LNCaP clone FGC (cell line): ENCODE measurements around the gene MAPRE2.
"Not testable (repeated sequence)": the region's sequence is repeated elsewhere in the genome, so short reads cannot be mapped to it uniquely, and the experiment has no call there.

Experiments used
- DNase-seq: peaks from one replicate; pipeline ENCODE4 v3.0.0-alpha.2; 2011; ENCODE audit warnings: low read depth
- H3K4me3 ChIP-seq: 2 replicates; pipeline ENCODE4 v1.5.1; 2011; ENCODE audit warnings: mild to moderate bottlenecking, low read depth, low read length, control low read depth
- TF ChIP-seq, protein P1 (sequence below): IDR thresholded peaks from 2 replicates; pipeline ENCODE4 v1.5.1; 2012; ENCODE audit warnings: mild to moderate bottlenecking; ENCODE audit not compliant: control insufficient read depth, insufficient read depth; ENCODE audit errors: extremely low read depth

MAPRE2 gene

GRCh38 chr18:35107216-35107615 lies 66.0 kb downstream of the MAPRE2 start:
- no peak overlapping the region for H3K4me3 ChIP-seq
- TF ChIP-seq, protein P1, sequence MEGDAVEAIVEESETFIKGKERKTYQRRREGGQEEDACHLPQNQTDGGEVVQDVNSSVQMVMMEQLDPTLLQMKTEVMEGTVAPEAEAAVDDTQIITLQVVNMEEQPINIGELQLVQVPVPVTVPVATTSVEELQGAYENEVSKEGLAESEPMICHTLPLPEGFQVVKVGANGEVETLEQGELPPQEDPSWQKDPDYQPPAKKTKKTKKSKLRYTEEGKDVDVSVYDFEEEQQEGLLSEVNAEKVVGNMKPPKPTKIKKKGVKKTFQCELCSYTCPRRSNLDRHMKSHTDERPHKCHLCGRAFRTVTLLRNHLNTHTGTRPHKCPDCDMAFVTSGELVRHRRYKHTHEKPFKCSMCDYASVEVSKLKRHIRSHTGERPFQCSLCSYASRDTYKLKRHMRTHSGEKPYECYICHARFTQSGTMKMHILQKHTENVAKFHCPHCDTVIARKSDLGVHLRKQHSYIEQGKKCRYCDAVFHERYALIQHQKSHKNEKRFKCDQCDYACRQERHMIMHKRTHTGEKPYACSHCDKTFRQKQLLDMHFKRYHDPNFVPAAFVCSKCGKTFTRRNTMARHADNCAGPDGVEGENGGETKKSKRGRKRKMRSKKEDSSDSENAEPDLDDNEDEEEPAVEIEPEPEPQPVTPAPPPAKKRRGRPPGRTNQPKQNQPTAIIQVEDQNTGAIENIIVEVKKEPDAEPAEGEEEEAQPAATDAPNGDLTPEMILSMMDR = no peak
- no peak for DNase-seq

GRCh38 chr18:35108088-35108487 lies 66.9 kb downstream of the MAPRE2 start:
- not testable (repeated sequence) for H3K4me3 ChIP-seq, DNase-seq

GRCh38 chr18:35110059-35110458 lies 68.8 kb downstream of the MAPRE2 start:
- DNase-seq = no peak
- TF ChIP-seq, protein P1 = no peak
- H3K4me3 ChIP-seq = no peak overlapping the region

- DNase-seq = no peak
These were observed 69.6 kb downstream of the MAPRE2 start for GRCh38 chr18:35110554-35111485.

DNA sequence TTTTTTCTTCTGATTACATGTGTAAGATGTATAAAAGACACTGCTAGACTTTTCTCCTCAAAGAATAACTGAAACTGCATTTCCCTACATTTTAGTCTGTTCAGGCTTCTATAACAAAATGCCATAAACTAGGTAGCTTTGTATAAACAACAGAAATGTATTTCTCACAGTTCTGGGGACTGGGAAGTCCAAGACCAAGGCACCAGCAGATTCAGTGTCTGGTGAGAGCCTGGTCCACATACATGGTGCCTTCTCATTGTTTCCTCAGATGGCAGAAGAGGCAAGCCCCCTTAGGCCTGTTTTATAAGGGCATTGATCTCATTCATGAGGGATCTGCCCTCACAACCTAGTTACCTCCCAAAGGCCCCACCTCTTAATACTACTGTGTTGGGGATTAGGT lies 71.5 kb downstream of the MAPRE2 start:
- TF ChIP-seq, protein P1 = no peak
- DNase-seq = no peak
- no peak overlapping the region for H3K4me3 ChIP-seq

More at GRCh38 chr18:35110554-35111485, 69.6 kb downstream of the MAPRE2 start:
- TF ChIP-seq, protein P1 = no peak
- H3K4me3 ChIP-seq = no peak overlapping the region

DNA sequence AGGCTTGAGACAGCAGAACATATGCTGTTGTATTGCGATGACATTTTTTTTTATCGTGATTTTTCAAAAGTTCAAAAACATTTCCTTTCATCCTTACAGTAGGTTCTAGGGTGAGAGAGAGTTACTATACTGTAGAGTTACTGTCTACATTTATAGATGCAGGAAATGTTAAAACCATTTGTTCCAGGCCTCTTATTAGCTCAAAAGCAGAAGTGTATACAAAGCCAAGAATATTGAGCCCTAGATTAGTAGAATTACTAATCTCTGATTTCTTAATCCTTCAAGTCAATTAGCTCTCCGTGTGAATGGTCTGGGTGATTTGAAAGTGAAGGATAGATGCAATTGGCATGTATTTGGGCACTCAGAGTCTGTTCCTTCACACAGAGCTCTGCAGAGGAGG lies 73.1 kb downstream of the MAPRE2 start:
- no peak for DNase-seq
- TF ChIP-seq, protein P1 = no peak
- H3K4me3 ChIP-seq = no peak overlapping the region

- TF ChIP-seq, protein P1 = no peak
- no peak for DNase-seq
- no peak overlapping the region for H3K4me3 ChIP-seq
These were observed 75.6 kb downstream of the MAPRE2 start for GRCh38 chr18:35116784-35117318.
